NCI-H2029 (cell line): ENCODE measurements around the gene DAZAP1.

ENCODE experiments used
- DNase-seq: peaks from one replicate; lab custom pipeline; 2025; lab: John Stamatoyannopoulos, UW

Gene DAZAP1

DNA sequence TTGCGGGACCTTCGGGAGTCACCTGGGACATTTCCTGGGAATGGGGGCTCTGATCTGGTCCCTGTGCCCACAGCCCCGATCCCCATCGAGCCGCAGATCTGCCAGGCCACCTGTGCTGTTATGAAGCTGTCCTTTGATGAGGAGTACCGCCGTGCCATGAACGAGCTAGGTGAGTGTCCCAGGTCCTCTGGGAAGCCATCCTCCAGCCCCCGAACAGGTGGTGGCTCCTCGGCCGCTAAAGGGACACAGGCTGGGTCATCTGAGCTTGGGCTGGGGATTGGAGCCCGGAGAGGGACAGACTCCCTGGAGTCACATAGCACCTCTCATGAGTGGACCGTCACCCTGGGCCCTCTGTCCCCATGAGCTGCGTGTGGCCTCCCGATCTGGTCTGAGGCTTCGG lies 50.5 kb downstream of the DAZAP1 start:
- DNase-seq = no peak

DNA sequence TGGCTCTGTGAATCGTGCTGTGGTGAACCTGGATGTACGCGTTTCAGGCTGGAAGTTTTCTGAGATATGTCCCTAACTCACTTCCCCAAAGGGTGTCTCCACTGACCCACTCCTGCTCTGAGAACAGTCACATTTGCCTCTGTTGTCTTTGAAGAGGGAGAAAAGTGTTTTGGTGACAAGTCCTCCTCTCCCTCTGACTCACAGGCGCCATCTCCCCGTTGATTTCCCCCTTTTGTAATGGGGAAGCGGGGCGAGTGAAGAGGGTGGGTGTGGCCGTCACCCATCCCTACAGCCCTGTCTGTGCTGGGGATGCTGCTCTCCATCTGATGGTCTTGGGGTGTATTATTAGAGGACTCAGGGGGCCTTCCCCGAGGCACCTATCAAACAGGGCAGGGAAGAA lies 52.1 kb downstream of the DAZAP1 start:
- DNase-seq = no peak

DNA sequence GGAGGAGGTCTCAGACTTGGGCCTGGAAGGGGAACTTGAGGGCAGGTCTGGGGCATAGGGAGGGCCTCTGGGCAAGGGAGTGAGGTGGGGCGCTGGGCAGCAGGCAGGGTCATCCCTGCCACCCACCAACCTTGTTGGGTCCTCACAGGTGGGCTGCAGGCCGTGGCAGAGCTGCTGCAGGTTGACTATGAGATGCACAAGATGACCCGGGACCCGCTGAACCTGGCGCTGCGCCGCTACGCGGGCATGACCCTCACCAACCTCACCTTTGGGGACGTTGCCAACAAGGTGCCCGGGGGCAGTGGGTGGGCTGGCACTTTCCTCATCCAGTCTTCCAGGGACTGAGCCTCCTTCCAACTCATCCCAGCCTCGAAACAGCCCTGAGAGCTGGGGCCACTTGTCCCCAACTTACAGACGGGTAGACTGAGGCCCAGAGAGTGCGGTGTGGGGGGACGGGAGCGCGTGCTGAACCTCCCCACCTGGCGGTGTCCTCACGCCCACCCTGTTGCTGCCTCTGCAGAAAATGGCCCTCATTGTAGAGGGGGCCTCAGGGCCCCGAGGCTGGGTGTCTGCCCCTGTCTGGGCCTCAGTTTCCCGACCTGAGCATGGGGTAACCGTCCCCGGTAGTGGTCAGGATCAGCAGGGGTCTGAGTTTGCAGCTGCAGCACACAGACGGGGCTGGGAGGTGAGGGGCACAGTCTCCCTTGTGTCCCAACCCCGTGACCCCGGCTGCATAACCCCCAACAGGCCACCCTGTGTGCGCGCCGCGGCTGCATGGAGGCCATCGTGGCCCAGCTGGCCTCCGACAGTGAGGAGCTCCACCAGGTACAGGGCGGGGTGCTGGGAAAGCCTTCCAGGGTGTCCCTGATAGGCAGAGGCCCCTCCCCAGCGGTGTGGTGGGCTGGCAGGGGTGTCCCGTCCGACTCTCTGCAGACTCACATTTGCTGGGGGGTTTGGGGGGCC lies 52.9 kb downstream of the DAZAP1 start:
- no peak for DNase-seq

DNA sequence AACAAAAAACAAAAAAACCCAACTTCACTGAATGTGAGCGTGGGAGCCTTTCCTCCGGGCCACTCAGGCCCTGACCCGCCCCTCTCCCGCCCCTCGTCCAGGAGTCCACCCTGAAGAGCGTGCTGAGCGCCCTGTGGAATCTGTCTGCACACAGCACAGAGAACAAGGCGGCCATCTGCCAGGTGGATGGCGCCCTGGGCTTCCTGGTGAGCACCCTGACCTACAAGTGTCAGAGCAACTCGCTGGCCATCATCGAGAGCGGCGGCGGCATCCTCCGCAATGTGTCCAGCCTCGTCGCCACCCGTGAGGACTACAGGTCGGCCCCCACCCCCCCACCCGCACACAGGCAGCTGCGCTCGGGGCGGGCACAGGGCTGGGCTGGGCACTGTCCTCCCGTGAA lies 54.5 kb downstream of the DAZAP1 start:
- DNase-seq = no peak

DNA sequence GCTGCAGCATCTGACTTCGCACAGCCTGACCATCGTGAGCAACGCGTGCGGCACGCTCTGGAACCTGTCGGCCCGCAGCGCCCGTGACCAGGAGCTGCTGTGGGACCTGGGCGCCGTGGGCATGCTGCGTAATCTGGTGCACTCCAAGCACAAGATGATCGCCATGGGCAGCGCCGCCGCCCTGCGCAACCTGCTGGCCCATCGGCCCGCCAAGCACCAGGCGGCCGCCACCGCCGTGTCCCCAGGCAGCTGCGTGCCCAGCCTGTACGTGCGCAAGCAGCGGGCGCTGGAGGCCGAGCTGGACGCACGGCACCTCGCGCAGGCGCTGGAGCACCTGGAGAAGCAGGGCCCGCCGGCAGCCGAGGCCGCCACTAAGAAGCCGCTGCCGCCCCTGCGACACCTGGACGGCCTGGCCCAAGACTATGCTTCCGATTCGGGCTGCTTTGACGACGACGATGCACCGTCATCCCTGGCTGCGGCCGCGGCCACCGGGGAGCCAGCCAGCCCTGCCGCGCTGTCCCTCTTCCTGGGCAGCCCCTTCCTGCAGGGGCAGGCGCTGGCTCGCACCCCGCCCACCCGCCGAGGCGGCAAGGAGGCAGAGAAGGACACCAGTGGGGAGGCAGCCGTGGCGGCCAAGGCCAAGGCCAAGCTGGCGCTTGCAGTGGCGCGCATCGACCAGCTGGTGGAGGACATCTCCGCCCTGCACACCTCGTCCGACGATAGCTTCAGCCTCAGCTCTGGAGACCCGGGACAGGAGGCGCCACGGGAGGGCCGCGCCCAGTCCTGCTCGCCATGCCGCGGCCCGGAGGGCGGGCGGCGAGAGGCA lies 58.0 kb downstream of the DAZAP1 start:
- no peak for DNase-seq

DNA sequence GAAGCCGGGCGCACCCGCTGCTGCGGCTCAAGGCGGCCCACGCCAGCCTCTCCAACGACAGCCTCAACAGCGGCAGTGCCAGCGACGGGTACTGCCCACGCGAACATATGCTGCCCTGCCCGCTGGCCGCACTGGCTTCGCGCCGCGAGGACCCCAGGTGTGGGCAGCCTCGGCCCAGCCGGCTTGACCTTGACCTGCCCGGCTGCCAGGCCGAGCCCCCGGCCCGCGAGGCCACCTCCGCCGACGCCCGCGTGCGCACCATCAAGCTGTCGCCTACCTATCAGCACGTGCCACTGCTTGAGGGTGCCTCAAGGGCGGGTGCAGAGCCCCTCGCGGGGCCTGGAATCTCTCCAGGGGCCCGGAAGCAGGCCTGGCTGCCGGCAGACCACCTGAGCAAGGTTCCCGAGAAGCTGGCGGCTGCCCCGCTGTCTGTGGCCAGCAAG lies 58.7 kb downstream of the DAZAP1 start:
- no peak for DNase-seq

DNA sequence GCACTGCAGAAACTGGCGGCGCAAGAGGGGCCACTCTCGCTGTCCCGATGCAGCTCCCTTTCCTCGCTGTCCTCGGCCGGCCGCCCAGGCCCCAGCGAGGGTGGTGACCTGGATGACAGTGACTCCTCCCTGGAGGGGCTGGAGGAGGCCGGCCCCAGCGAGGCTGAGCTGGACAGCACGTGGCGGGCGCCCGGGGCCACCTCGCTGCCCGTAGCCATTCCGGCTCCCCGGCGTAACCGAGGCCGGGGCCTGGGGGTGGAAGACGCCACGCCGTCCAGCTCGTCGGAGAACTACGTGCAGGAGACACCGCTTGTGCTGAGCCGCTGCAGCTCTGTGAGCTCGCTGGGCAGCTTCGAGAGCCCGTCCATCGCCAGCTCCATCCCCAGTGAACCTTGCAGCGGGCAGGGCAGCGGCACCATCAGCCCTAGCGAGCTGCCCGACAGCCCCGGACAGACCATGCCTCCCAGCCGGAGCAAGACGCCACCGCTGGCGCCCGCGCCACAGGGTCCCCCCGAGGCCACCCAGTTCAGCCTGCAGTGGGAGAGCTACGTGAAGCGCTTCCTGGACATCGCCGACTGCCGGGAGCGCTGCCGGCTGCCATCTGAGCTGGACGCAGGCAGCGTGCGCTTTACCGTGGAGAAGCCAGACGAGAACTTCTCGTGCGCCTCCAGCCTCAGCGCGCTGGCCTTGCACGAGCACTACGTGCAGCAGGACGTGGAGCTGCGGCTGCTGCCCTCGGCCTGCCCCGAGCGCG lies 59.3 kb downstream of the DAZAP1 start:
- DNase-seq = no peak

DNA sequence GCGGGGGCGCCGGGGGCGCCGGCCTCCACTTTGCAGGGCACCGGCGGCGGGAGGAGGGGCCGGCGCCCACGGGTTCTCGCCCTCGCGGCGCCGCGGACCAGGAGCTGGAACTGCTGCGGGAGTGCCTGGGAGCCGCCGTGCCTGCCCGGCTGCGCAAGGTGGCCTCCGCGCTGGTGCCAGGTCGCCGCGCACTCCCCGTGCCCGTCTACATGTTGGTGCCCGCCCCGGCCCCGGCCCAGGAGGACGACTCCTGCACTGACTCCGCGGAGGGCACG lies 59.8 kb downstream of the DAZAP1 start:
- no peak for DNase-seq

DNA sequence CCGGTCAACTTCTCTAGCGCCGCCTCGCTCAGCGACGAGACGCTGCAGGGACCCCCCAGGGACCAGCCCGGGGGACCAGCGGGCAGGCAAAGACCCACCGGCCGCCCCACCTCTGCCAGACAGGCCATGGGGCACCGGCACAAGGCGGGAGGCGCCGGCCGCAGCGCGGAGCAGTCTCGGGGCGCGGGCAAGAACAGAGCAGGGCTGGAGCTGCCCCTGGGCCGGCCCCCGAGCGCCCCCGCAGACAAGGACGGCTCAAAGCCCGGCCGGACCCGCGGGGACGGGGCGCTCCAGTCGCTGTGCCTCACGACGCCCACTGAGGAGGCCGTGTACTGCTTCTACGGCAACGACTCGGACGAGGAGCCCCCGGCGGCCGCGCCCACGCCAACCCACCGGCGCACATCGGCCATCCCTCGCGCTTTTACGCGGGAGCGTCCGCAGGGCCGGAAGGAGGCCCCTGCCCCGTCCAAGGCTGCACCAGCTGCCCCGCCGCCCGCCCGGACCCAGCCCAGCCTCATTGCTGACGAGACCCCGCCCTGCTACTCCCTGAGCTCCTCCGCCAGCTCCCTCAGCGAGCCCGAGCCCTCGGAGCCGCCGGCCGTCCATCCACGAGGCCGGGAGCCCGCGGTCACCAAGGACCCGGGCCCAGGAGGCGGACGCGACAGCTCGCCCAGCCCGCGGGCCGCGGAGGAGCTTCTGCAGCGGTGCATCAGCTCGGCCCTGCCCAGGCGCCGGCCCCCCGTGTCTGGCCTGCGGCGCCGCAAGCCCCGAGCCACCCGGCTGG lies 60.3 kb downstream of the DAZAP1 start:
- DNase-seq = no peak

DNA sequence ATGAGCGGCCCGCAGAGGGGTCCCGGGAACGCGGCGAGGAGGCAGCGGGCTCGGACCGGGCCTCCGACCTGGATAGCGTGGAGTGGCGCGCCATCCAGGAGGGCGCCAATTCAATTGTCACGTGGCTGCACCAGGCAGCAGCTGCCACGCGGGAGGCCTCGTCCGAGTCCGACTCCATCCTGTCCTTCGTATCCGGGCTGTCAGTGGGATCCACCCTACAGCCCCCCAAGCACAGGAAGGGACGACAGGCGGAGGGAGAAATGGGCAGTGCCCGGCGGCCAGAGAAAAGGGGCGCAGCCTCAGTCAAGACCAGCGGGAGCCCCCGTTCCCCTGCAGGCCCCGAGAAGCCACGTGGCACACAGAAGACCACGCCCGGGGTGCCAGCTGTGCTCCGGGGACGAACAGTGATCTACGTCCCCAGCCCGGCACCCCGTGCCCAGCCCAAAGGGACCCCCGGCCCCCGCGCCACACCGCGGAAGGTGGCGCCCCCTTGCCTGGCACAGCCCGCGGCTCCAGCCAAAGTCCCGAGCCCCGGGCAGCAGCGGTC lies 61.0 kb downstream of the DAZAP1 start:
- no peak for DNase-seq

DNA sequence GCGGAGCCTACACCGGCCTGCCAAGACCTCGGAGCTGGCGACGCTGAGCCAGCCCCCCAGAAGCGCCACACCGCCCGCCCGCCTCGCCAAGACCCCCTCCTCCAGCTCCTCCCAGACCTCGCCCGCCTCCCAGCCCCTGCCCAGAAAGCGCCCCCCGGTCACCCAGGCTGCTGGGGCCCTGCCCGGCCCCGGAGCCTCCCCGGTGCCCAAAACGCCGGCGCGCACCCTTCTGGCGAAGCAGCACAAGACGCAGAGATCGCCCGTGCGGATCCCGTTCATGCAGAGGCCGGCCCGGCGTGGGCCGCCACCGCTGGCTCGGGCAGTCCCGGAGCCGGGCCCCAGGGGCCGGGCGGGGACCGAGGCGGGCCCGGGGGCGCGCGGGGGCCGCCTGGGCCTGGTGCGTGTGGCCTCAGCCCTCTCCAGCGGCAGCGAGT lies 61.5 kb downstream of the DAZAP1 start:
- DNase-seq = no peak

DNA sequence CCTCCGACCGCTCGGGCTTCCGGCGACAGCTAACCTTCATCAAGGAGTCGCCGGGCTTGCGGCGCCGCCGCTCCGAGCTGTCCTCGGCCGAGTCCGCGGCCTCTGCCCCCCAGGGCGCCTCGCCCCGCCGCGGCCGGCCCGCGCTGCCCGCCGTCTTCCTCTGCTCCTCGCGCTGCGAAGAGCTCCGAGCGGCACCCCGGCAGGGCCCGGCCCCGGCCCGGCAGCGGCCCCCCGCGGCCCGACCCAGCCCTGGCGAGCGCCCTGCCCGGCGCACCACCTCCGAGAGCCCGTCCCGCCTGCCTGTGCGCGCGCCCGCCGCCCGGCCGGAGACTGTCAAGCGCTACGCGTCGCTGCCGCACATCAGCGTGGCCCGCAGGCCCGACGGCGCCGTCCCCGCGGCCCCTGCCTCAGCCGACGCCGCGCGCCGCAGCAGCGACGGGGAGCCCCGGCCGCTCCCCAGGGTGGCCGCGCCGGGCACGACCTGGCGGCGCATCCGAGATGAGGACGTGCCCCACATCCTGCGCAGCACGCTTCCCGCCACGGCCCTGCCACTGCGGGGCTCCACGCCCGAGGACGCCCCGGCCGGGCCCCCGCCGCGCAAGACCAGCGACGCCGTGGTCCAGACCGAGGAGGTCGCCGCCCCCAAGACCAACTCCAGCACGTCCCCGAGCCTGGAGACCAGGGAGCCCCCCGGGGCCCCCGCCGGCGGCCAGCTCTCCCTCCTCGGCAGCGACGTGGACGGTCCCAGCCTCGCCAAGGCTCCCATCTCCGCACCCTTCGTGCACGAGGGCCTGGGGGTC lies 62.1 kb downstream of the DAZAP1 start:
- no peak for DNase-seq

DNA sequence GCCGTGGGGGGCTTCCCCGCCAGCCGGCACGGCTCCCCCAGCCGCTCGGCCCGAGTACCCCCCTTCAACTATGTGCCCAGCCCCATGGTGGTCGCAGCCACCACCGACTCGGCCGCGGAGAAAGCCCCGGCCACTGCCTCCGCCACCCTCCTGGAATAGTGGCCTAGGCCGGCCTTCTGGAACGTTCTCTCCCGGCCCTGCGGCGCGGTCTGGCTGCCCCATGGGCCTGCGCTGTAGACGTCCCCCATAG lies 62.6 kb downstream of the DAZAP1 start:
- DNase-seq = no peak

DNA sequence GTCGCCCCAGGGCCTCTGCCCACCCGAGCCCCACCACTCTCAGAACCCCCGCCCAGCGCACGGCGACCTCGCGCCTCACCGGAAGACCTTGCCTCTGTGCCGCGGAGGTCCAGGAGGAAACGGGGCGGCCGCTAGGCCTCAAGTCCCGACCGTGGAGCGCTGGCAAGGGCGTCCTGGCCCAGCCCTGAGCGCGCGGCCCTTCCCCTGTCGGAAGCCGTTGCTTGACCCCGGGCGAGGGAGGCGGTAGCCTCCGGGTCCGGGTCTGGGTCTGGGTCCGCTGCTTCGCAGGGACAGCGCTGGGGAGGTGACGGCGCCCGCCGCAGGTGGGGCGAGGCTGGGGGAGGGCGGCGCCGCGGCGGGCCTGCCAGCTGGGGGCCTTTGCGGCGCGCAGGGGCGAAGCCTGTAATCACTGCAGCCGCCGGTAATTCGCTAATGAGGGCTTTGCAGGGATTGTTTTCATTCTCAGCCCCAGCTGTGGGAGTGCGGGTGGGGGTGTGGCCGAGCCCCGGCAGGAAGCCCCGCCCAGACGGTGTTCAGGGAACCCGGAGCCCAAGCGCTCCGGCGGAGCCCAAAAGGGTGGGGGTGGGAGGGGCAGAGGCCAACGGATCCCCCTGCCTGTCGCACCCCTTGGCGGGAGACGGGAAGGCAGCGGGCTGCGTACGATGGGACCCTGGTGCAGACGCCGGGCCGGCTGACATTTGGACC lies 63.1 kb downstream of the DAZAP1 start:
- no peak for DNase-seq

DNA sequence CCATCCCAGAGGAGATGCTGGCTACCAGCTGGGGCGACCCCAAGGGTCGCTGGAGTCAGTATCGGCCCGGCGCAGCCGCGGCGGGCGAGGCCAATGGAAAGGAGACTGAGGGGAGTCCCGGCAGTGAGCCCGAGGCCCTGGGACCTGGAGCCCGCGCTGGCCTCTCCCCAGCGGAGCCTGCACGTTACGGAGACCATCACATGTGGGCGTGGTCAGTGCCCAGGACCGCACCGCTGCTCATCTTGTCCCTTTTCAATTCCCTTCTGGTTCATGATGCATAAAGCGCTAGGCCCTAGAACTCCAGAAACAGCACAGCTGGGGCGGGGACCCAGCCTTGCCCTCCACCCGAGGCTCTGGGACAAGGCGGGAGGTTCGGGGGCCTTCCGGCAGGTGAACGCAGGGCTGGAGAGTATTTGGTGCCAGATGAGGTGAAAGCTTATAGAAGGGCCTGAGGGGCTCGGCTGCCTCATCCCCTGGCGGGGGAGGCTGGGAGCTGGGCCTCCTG lies 63.7 kb downstream of the DAZAP1 start:
- no peak for DNase-seq

DNA sequence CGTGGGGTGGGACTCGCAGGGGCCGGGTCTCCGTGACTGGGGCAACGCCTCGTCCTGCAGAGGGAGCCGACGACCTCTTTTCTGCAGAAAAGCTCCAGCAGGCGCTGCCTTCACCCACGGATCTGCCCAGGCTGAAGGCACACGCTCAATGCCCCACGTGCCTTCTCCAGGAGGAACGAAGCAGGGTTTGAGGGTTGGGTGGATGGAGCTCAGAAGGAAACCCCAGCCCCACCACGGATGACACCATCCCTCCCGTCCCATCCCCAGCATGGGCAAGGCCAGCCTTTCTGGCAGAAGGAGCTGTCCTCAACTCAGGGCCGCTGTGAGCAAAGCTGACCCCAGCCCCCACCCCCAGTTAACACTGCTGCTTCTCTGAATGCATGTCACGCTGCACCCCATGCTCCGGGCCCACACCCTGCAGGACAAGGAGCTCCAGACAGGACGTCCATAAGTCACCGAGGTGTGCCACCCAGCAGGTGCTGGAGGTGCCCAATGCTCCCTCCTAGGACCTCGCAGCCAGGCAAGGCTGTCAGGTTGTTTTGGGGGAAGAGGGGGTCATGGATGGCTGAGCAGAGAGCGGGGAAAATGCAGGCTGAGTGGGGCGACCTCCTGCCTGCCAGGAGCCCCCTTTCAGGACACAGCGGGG lies 64.3 kb downstream of the DAZAP1 start:
- DNase-seq = no peak

DNA sequence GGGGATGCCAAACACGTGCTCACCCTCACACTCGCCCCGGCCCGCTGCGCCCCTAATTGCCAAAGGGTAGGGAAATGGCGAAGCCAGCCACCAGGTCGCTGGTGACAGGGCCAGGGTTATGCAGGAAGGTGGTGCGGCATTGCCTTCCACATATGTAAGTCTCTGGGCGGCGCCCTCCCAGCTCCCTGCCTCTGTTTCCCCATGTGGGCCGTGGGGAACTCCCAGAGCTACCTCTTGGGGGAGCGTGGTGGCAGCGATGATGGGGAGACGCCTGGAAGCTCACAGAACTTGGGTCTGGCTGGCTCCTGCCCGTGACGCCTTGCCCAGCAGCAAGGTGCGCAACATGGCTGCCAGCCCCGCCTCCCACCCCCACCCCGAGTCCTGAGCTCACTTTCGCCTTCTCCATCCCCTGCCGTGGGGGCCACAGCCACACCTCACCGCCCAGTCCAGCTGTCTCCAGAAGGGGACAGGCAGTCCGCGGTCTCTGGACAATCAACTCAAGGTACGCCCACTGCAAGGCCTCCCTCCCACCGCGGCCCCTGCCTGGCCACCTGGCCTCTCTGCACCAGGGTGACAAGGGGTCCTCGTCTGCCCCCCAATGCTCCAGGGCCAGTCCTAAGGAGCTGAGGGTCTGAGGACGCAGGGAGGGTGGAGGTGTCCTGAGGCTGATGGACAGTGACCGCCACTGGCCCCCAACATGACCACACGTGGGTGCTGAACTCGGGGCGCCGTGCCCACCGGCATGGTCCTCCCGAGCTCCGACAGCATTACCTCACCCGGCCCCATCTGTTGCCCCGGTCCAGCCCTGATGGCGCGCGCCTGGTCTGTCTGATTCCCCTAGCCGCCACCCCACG lies 65.1 kb downstream of the DAZAP1 start:
- DNase-seq = no peak

DNA sequence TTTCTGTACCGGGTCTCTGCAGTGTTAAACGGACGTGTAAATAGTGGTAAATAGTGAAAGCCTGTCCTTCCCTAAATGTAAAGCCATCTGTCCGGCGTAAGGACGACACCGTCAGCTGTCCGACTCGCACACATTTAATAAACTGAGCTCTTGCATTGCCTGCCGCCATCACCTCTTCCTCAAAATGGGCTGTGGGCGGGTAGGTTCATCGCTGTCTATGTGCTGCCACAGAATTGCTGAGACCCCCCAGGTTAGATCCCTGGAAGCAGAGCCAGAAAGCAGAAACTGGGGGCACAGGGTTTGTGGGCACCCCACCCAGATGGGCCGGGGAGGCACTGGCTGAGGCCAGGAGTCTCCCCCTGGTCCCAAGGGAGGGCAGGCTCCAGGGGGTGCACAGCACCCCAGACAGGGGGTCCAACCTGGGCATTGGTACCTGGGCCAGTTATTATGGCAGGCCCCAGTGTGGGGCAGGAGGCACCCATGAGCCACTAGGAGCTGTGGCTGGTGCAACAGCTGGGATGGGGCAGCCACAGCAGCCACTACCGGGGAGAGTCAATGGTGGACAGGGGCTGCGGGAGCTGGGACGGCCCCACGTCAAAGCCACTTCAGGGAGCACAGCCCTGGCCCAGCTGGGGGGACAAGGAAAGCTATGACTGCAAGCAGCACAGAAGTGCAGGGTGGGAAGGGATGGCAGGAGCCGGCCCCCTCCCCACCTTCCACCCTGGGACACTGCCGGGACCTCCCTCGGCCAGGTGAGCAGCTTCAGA lies 65.9 kb downstream of the DAZAP1 start:
- no peak for DNase-seq
